HG03103 (cell line): ENCODE measurements around the gene PTPRT.
"Not testable (repeated sequence)": the region's sequence is repeated elsewhere in the genome, so short reads cannot be mapped to it uniquely, and the experiment has no call there.

Source experiments
- ATAC-seq: cut with Tn5 transposase; IDR thresholded peaks from one replicate; pipeline ENCODE4 v1.9.1; 2021; ENCODE audit warnings: low read depth; ENCODE audit not compliant: unreplicated experiment

The PTPRT gene

DNA sequence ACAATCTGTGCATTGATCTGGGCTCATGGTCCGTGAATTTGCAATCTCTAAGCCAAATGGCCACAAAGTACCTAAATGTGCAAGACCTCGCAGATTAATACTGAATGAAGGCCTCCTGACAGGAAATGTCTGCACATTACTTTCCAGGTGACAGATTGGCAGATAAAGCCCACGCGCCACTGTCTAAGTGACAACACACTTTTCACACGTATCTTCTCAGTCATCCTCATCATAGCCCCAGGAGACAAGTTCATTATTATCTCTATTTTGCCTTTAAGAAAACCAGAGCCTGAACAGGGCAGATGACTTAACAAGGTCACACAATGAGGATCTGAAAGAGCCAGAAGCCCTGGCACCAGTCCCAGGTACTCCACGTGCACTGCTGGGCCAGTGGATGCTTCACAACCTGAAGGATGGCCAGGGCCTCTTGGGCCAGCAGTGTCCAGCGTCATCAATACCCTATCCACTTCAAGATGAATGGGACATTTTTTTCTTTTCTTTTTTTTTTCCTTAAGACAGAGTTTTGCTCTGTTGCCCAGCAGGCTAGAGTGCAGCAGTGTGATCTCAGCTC, 266.3 kb downstream of the PTPRT start:
- ATAC-seq: no peak

DNA sequence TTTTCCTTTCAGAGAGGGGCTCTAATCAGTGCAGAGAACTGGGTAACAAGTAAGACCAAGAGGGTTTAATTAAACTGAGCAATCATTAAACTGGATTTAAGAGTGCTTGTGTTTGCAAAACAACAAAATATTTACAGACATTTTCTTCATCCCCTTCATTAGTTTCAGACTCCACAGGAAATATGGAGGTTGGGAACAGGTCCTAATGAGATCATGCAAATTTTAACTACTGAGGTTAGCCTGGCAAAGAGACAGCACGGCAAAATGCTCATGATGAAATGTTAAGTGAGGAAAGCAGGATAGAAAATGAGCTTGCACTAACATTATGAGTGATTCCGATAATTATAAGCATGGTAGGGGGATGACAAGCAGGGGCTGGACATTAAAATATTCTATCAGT, 268.9 kb downstream of the PTPRT start:
- ATAC-seq: no peak

GRCh38 chr20:42919316-42919715, 270.4 kb downstream of the PTPRT start:
- no peak for ATAC-seq

GRCh38 chr20:42915081-42915480, 274.6 kb downstream of the PTPRT start:
- ATAC-seq: no peak

GRCh38 chr20:42914302-42914701, 275.4 kb downstream of the PTPRT start:
- no peak for ATAC-seq

- not testable (repeated sequence) for ATAC-seq
These were observed 278.9 kb downstream of the PTPRT start for GRCh38 chr20:42910808-42911207.

GRCh38 chr20:42907730-42908129, 282.0 kb downstream of the PTPRT start:
- no peak for ATAC-seq

DNA sequence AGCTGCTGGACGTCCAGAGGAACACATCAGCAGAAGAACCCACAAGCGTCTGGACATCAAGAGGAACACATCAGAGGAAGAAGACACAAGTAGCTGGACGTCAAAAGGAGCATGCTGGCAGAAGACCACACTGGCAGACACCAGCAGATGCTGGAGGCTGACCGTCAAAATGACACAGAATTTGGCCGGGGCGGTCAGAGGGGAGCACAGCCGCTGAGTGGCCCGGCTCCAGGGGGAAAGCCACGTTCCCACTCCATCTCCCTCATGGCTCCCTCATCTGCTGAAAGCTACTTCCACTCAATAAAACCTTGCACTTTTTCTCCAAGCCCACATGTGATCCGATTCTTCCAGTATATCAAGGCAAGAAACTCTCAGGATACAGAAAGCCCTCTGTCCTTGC, 283.6 kb downstream of the PTPRT start:
- no peak for ATAC-seq

GRCh38 chr20:42902509-42902908, 287.2 kb downstream of the PTPRT start:
- ATAC-seq: no peak

- ATAC-seq: no peak
These were observed 287.8 kb downstream of the PTPRT start for GRCh38 chr20:42901689-42902440.

DNA sequence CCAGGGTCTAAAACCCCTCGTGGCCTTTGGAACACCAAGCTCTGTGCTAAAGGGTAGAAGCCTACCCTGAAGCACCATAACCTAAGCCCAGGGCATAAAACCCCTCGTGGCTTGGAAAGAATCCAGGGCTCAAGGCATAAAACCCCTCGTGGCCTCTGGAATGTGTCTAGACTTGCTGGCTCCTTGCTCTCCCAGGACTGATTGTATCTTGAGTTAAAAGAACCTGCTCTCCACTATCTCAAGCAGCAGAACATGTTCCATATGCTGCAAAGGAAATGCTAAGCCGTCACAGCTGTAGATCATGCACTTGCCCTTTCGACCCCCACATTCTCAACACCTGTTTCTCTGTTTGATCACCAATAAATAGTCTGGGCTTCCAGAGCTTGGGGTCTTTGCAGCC, 288.9 kb downstream of the PTPRT start:
- ATAC-seq: not testable (repeated sequence)

DNA sequence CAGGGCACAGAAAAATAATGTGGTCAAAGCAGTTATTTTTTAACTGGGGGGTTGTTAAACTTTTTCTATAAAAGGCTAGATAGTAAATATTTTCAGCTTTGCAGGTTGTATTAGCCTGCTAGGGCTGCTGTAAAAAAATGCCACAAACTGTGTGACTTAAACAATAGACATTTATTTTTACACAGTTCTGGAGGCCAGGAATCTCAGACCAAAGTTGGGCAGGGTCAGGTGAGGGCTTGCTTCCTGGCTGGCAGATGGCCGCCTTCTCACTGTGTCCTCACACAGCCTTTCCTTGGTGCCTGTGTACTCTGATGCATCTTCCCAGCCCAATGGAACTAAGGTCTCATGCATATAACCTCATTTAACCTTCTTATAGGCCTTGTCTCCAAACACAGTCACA, 294.7 kb downstream of the PTPRT start:
- no peak for ATAC-seq

DNA sequence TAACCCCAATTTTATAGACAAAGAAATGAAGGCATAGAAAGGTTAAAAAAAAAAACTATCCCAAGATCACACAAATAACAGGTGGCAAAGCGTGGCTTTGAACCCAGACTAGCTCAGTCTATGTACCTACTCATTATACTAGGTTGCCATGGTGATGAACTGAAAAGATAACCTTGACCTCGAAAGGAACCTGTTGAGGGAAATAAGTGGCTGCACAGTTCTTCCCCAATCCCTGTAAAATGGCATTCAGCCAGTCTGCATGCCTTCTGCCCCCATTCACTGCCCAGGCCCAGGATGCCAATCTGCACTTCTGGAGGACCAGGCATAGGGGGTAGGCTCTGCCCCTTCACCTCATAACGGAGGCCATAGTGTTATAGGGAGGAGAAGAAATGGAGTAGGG, 295.2 kb downstream of the PTPRT start:
- no peak for ATAC-seq

DNA sequence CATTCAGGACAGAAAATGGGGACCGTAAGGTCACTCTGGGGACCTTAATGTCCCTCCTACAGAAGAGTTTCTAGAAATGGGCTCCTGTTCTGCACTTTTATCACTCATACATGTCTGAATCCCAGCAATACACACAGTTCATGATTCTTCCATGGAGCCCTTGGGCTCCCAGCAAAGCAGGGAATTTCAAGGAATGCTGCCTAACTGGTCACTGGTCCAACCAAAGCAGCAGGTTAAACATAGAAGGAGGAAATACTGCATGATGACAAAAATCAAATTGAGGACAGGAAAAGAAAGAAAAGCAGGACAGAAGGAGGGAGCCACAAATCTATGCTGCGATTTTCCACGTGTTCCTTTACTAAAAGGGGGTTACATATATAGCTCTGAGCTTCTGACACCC, 300.2 kb downstream of the PTPRT start:
- no peak for ATAC-seq

DNA sequence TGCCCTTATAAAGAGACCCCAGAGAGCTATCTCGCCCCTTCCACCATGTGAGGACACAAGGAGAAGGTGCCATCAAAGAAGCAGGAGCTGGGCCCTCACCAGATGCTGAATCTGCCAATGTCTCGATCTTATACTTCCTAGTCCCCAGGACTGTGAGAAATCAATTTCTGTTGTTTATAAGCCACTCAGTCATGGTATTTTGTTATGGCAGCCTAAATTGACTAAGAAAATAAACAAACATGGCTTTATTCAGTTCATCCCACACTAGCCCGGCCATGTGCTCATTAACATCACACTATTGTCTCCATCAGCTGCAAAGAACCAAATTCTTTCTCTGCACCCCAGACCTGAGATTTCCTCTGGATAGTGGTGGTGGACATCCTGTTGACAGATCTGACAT, 302.4 kb downstream of the PTPRT start:
- ATAC-seq: no peak

- ATAC-seq: no peak
These were observed 302.9 kb downstream of the PTPRT start for GRCh38 chr20:42886801-42887200.

DNA sequence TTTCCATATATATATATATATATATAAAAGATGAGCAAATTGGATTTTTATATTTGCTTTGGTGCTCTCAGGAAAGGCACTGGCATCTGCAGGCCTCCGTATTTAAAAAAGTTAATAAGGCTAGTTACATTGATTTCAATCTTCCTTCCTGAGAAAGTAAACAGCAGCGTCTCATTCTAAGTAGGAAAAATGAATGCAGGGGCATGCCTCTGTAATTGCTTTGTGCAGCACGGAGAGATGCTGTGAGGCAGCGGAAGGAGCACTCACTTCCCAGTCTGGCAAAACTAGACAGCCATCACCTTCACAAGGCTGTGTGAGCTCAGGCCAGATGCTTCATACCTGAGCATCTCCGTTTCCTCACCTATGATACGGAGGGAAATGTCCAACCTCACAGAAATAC, 303.7 kb downstream of the PTPRT start:
- ATAC-seq: no peak

DNA sequence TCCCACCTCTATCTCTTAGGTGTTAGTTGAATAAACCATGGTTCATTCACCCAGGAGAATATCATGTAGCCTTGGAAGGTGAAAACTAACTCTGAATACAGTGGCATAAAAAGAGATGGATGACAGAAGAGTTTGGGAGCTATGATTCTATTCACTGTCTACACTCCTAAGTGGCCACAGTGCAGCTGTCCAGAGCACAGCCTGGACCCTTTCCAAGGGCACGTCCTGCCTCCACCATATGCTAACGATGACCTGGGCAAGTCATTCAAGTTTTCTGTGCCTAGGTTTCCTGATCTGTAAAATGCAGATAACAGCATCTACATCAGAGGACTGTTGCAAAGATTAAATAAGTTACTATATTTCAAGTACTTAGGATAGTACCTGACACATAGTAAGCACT, 314.1 kb downstream of the PTPRT start:
- no peak for ATAC-seq

DNA sequence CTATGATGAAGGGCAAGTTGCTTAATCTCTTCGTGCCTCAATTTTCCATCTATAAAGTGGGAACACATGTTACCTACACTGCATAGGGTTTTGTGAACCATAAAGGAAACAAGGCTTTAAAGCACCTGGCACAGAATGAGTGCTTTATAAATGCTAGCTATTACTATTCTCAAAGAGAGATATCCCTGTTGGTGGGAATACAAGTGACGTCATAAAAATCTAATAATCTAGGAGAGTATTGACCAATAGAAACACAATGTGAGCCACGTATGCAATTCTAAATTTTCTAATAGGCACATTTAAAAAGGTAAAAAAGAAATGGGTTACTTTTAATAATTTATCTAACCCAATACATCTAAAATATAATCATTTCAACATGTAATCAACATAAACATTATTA, 316.4 kb downstream of the PTPRT start:
- ATAC-seq: no peak

DNA sequence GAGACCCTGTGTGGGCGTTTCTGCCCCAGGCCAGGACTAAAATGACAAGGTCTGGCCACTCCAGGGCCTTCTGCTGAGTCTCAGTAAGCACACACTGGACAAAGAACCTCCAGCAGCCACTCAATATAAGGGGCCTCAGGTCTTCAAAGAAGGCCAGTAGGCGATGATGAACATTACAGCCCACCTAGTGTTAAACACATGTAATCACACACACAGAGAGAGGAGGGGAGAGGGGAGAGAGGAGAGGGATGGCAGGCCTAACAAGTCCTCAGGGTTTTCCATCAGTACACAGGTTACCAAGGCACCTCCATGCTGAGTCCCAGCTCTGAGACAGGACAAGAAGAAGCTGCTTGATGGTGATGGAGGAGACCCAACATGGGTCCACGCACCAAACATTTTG, 325.6 kb downstream of the PTPRT start:
- no peak for ATAC-seq

- no peak for ATAC-seq
These were observed 327.3 kb downstream of the PTPRT start for GRCh38 chr20:42862446-42862845.

DNA sequence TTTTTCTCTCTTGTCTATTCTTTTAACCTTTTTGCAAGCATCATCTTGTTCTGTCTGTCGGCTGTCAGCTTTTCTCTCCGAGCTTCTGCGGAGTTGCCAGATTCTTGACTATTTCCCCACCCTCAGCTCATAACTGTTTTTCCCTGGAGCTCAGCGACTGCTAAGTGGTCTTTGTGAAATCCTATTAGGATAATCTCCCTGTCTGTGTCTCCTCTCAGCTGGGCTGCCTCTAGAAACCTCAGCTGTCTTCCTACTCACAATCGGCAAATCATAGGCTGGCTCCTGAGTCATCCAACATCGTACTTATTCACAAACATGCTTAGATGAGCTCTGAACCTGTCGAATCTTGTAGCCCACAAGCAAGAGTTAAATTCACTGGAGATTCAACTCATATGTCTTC, 332.3 kb downstream of the PTPRT start:
- ATAC-seq: no peak

DNA sequence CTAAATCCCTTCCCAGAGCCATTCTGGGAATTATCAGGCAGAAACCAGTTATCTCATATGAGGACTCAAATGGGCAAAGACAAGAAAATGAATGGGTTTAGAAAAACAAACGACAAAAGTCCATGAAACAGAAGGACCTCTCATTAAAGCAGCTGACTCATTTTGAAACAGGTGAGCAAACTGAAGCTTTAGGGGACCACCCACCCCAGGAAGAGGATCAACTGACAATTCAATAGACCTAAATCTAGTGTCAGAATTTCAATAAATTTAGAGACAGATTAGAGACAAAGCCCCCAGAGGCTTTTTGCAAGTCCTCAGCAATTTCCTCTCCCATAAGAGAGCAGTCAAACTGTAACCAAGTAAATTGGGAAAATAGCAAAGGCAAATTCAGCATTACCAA, 333.8 kb downstream of the PTPRT start:
- no peak for ATAC-seq
